Measurements from ENCODE around the gene GPC5. TPM values are rescaled to one million over a fixed set of nuclear protein-coding genes. Genes with fewer than 3 reads are reported as not detected.

The GPC5 gene
- total RNA-seq, 1 experiment from 2014 or later, result 0.21 TPM

DNA sequence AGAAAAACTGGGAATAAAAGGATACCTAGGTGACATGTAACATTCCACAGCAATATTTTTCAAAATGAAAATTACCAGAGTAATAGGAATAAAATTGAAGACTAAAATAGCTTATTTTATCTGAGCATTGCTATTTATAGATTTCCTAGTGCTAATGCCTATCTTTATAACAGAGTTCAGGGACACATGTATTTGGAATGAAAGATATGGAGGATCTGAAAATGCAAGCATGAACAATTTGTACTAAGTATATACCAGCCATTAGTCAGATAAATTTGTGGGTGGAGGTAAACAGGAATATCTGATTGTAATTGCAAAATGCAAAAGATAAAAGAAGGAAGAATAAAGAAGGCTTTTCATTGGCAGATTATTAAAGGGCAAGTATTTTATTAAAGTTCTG lies 345.9 kb downstream of the GPC5 start:
- DNase-seq (ENCODE audit: low spot score), result no peak
- Histone ChIP-seq H3K27me3 (replicated peaks; ENCODE audit: insufficient read depth, low read depth, low read length, poor library complexity) (no peaks in the 10 kb centered on the region), H3K27ac (ENCODE audit: low read depth, low read length, poor library complexity, severe bottlenecking) (no peak overlapping the region), H3K9me3 (ENCODE audit: low read depth, low read length, poor library complexity, severe bottlenecking) (no peaks in the 10 kb centered on the region), H3K4me1 (ENCODE audit: insufficient read depth, low read length, poor library complexity, severe bottlenecking) (no peaks in the 10 kb centered on the region), H3K4me3 (ENCODE audit: low read depth, low read length, poor library complexity, severe bottlenecking) (no peak overlapping the region), H3K36me3 (ENCODE audit: insufficient read depth, low read length, poor library complexity, severe bottlenecking) (no peaks in the 10 kb centered on the region)
- intact Hi-C loops (cut with micrococcal nuclease; ENCODE audit: unreplicated experiment), result no loop called here
- no TSS peak for BruUV-seq (replicated peaks)
- TF ChIP-seq, protein P1, sequence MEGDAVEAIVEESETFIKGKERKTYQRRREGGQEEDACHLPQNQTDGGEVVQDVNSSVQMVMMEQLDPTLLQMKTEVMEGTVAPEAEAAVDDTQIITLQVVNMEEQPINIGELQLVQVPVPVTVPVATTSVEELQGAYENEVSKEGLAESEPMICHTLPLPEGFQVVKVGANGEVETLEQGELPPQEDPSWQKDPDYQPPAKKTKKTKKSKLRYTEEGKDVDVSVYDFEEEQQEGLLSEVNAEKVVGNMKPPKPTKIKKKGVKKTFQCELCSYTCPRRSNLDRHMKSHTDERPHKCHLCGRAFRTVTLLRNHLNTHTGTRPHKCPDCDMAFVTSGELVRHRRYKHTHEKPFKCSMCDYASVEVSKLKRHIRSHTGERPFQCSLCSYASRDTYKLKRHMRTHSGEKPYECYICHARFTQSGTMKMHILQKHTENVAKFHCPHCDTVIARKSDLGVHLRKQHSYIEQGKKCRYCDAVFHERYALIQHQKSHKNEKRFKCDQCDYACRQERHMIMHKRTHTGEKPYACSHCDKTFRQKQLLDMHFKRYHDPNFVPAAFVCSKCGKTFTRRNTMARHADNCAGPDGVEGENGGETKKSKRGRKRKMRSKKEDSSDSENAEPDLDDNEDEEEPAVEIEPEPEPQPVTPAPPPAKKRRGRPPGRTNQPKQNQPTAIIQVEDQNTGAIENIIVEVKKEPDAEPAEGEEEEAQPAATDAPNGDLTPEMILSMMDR (conservative IDR thresholded peaks at IDR 0.05; ENCODE audit: low read depth, low read length), result no peak
- TF ChIP-seq EZH2 (IDR thresholded peaks at IDR 0.05; ENCODE audit: borderline replicate concordance, low read depth, low read length, poor library complexity, severe bottlenecking), result no peak
- CTCF ChIA-PET, result no interaction called here
- POLR2A ChIA-PET (ENCODE audit: low non-redundant PET), result no interaction called here

DNA sequence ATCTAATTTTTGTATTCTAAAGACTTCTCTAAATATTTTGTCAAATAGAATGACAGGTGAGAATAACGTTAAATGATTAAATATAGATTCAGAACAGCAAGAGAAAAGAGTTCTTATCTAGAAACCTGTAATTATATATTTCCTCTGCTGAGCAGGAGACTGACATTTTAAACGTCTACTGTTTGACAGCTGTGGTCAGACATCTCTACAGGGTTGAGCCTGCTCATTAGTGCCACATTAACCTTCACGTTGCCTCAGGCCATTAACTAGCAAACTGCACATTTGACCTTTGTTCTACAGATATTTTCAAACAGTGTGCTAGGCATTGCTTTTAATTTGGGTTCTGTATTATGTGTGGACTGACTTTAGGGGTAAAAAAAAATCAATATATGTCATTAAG lies 347.5 kb downstream of the GPC5 start:
- no peaks in the 10 kb centered on the region for H3K9me3 ChIP-seq (ENCODE audit: low read depth, low read length, poor library complexity, severe bottlenecking)
- no peak overlapping the region for H3K4me3 ChIP-seq (ENCODE audit: low read depth, low read length, poor library complexity, severe bottlenecking)
- intact Hi-C loops (cut with micrococcal nuclease; ENCODE audit: unreplicated experiment), result no loop called here
- ChIA-PET POLR2A (ENCODE audit: low non-redundant PET) (no interaction called here), CTCF (no interaction called here)
- no peaks in the 10 kb centered on the region for H3K36me3 ChIP-seq (ENCODE audit: insufficient read depth, low read length, poor library complexity, severe bottlenecking)
- no peak for DNase-seq (ENCODE audit: low spot score)
- TF ChIP-seq, protein P1 (conservative IDR thresholded peaks at IDR 0.05; ENCODE audit: low read depth, low read length), result no peak
- no peak for TF ChIP-seq EZH2 (IDR thresholded peaks at IDR 0.05; ENCODE audit: borderline replicate concordance, low read depth, low read length, poor library complexity, severe bottlenecking)
- H3K4me1 ChIP-seq (ENCODE audit: insufficient read depth, low read length, poor library complexity, severe bottlenecking), result no peaks in the 10 kb centered on the region
- BruUV-seq (replicated peaks), result no TSS peak
- no peak overlapping the region for H3K27ac ChIP-seq (ENCODE audit: low read depth, low read length, poor library complexity, severe bottlenecking)
- no peaks in the 10 kb centered on the region for H3K27me3 ChIP-seq (replicated peaks; ENCODE audit: insufficient read depth, low read depth, low read length, poor library complexity)

DNA sequence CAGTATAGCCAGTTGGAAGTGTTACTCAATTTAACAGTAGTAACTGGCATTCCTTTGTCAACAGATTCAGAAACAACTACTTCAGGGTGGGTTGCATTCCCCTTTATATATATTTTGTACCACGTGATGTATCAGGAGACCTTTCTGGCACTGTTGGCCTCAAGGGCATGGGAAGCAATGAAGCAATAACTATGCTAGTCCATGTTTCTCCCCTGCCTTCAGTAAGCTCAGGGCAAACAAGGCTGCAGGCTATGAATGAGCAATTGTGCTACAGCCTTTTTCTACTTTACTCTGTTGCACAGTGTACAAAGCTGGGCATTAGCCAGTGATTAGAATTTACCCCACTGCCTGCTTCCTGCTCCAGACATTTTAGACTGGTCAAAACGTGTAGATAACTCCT lies 348.8 kb downstream of the GPC5 start:
- H3K27ac ChIP-seq (ENCODE audit: low read depth, low read length, poor library complexity, severe bottlenecking), result no peak overlapping the region
- H3K4me3 ChIP-seq (ENCODE audit: low read depth, low read length, poor library complexity, severe bottlenecking), result no peak overlapping the region
- no peaks in the 10 kb centered on the region for H3K4me1 ChIP-seq (ENCODE audit: insufficient read depth, low read length, poor library complexity, severe bottlenecking)
- no peaks in the 10 kb centered on the region for H3K36me3 ChIP-seq (ENCODE audit: insufficient read depth, low read length, poor library complexity, severe bottlenecking)
- CTCF ChIA-PET, result interaction anchor here (0.6 kb wide), 1 partner anchor 349 kb away, joined by 3 read pairs; the partner anchor contains the start of gene GPC5
- intact Hi-C loops (cut with micrococcal nuclease; ENCODE audit: unreplicated experiment), result no loop called here
- POLR2A ChIA-PET (ENCODE audit: low non-redundant PET), result no interaction called here
- no peaks in the 10 kb centered on the region for H3K27me3 ChIP-seq (replicated peaks; ENCODE audit: insufficient read depth, low read depth, low read length, poor library complexity)
- no peaks in the 10 kb centered on the region for H3K9me3 ChIP-seq (ENCODE audit: low read depth, low read length, poor library complexity, severe bottlenecking)
- no TSS peak for BruUV-seq (replicated peaks)
- DNase-seq (ENCODE audit: low spot score), result no peak
- TF ChIP-seq EZH2 (IDR thresholded peaks at IDR 0.05; ENCODE audit: borderline replicate concordance, low read depth, low read length, poor library complexity, severe bottlenecking), result no peak
- TF ChIP-seq, protein P1 (conservative IDR thresholded peaks at IDR 0.05; ENCODE audit: low read depth, low read length), result no peak

Measured in A673 (cell line).